Trophoblast cell (in vitro differentiated cells and primary cell): ENCODE measurements around the gene LPAR1.

Experiments used
- DNase-seq, 2 donors: peaks; one replicate each; pipeline ENCODE4 v3.0.0-alpha.2; 2016
- H2AFZ ChIP-seq: 2 replicates; pipeline ENCODE4 v1.6.1; 2013; ENCODE audit warnings: low read length, moderate library complexity, mild to moderate bottlenecking; ENCODE audit not compliant: insufficient read depth, poor library complexity
- H2AK5ac ChIP-seq: 2 replicates; pipeline ENCODE4 v1.6.1; 2013; ENCODE audit warnings: mild to moderate bottlenecking, low read length
- H2BK120ac ChIP-seq: 2 replicates; pipeline ENCODE4 v1.6.1; 2013; ENCODE audit warnings: low read length, mild to moderate bottlenecking, moderate library complexity; ENCODE audit not compliant: insufficient read depth, poor library complexity
- H2BK12ac ChIP-seq: 2 replicates; pipeline ENCODE4 v1.6.1; 2013; ENCODE audit warnings: mild to moderate bottlenecking, low read length, moderate library complexity
- H2BK5ac ChIP-seq: 2 replicates; pipeline ENCODE4 v1.6.1; 2013; ENCODE audit warnings: low read length, low read depth, moderate library complexity, mild to moderate bottlenecking; ENCODE audit not compliant: poor library complexity
- H3K14ac ChIP-seq: 2 replicates; pipeline ENCODE4 v1.6.1; 2013; ENCODE audit warnings: mild to moderate bottlenecking, low read length
- H3K18ac ChIP-seq: 2 replicates; pipeline ENCODE4 v1.6.1; 2013; ENCODE audit warnings: mild to moderate bottlenecking, low read length
- H3K23ac ChIP-seq: 2 replicates; pipeline ENCODE4 v1.6.1; 2013; ENCODE audit warnings: low read length
- H3K27ac ChIP-seq: 2 replicates; pipeline ENCODE4 v1.5.1; 2013; ENCODE audit warnings: low read depth, mild to moderate bottlenecking, inconsistent platforms, low read length, moderate library complexity
- H3K27me3 ChIP-seq: 2 replicates; pipeline ENCODE4 v1.6.1; 2013; ENCODE audit warnings: inconsistent platforms, mild to moderate bottlenecking, low read length, moderate library complexity; ENCODE audit not compliant: insufficient read depth
- H3K36me3 ChIP-seq, 2 experiments: 1 replicate in 1 of 2; 2 replicates in 1 of 2; pipeline ENCODE4 v1.6.1; 2013; ENCODE audit warnings: low read length in 2 of 2, mild to moderate bottlenecking in 2 of 2, moderate library complexity in 1 of 2; ENCODE audit not compliant: insufficient read depth in 2 of 2, control insufficient read depth in 1 of 2
- H3K4ac ChIP-seq: 2 replicates; pipeline ENCODE4 v1.6.1; 2013; ENCODE audit warnings: low read depth, mild to moderate bottlenecking, low read length, moderate library complexity
- H3K4me1 ChIP-seq, 2 experiments: 1 replicate in 1 of 2; 2 replicates in 1 of 2; pipeline ENCODE4 v1.6.1; 2013; ENCODE audit warnings: low read length in 2 of 2, mild to moderate bottlenecking in 2 of 2, moderate library complexity in 1 of 2; ENCODE audit not compliant: insufficient read depth in 2 of 2, control insufficient read depth in 1 of 2
- H3K4me2 ChIP-seq: 2 replicates; pipeline ENCODE4 v1.6.1; 2013; ENCODE audit warnings: inconsistent platforms, mild to moderate bottlenecking, low read length, moderate library complexity
- H3K4me3 ChIP-seq: 2 replicates; pipeline ENCODE4 v1.5.1; 2013; ENCODE audit warnings: mild to moderate bottlenecking, low read depth, low read length, inconsistent platforms
- H3K79me1 ChIP-seq: one replicate; pipeline ENCODE4 v1.6.1; 2013; ENCODE audit warnings: low read length
- H3K79me2 ChIP-seq: 2 replicates; pipeline ENCODE4 v1.6.1; 2013; ENCODE audit warnings: low read length, mild to moderate bottlenecking; ENCODE audit not compliant: control insufficient read depth, insufficient read depth, poor library complexity
- H3K9ac ChIP-seq: 2 replicates; pipeline ENCODE4 v1.6.1; 2013; ENCODE audit warnings: mild to moderate bottlenecking, low read length
- H3K9me3 ChIP-seq: 2 replicates; pipeline ENCODE4 v1.6.1; 2013; ENCODE audit warnings: low read depth, mild to moderate bottlenecking, control low read depth, inconsistent platforms, low read length; ENCODE audit not compliant: insufficient read depth
- H4K12ac ChIP-seq: 2 replicates; pipeline ENCODE4 v1.6.1; 2013; ENCODE audit warnings: low read depth, mild to moderate bottlenecking, low read length, moderate library complexity
- H4K8ac ChIP-seq: 2 replicates; pipeline ENCODE4 v1.6.1; 2013; ENCODE audit warnings: low read depth, mild to moderate bottlenecking, low read length, moderate library complexity
- H4K91ac ChIP-seq: one replicate; pipeline ENCODE4 v1.6.1; 2013; ENCODE audit warnings: low read depth, mild to moderate bottlenecking, low read length, moderate library complexity
- WGBS: extraction: QIAGEN DNeasy Blood & Tissue Kit; methylation state at CpG from one replicate; pipeline ENCODE4 v1.1.7; 2013; ENCODE audit warnings: missing lambda C conversion rate; ENCODE audit not compliant: insufficient read length, insufficient coverage; ENCODE audit errors: extremely low coverage; 5-methylcytosine and 5-hydroxymethylcytosine counted together

Gene LPAR1

DNA sequence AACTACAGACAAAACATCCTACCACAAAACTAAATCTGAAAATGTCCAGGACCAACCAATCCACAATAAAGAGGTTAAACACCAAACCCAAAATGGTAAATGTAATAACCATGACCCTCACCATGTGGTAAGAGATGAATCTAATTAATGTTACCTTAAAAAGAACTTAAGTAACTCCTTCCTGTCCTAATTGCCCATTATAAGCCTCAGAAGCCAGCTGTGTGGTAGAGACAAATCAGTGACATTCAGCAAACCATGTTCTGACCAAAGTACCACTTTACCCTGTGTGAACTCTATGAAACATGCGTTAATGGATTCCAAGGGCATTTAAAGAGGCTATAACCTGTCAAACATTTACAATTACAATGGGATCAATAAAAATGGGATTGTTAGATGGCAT, 25.0 kb downstream of the LPAR1 start:
- Histone ChIP-seq H3K4me2 (no peak overlapping the region), H2BK12ac (no peak overlapping the region), H3K79me2 (no peaks in the 10 kb centered on the region), H3K27me3 (no peaks in the 10 kb centered on the region), H2AFZ (no peak overlapping the region), H4K91ac (no peak overlapping the region), H3K14ac (no peak overlapping the region), H3K9ac (no peak overlapping the region), H2BK5ac (no peak overlapping the region), H2BK120ac (no peak overlapping the region), H4K8ac (no peak overlapping the region), H3K79me1 (no peaks in the 10 kb centered on the region), H4K12ac (no peak overlapping the region), H3K18ac (no peak overlapping the region), H3K36me3 (no peaks in the 10 kb centered on the region), H3K4ac (no peak overlapping the region), H3K9me3 (no peaks in the 10 kb centered on the region), H3K23ac (no peak overlapping the region), H3K4me3 (no peak overlapping the region), H3K27ac (no peak overlapping the region), H3K4me1 (peaks cover 0 to 2% of the 10 kb centered on the region in 2 experiments), H2AK5ac (no peak overlapping the region)
- no CpG with 5 or more reads among the region's 1 CpG for WGBS
- DNase-seq = no peak

DNA sequence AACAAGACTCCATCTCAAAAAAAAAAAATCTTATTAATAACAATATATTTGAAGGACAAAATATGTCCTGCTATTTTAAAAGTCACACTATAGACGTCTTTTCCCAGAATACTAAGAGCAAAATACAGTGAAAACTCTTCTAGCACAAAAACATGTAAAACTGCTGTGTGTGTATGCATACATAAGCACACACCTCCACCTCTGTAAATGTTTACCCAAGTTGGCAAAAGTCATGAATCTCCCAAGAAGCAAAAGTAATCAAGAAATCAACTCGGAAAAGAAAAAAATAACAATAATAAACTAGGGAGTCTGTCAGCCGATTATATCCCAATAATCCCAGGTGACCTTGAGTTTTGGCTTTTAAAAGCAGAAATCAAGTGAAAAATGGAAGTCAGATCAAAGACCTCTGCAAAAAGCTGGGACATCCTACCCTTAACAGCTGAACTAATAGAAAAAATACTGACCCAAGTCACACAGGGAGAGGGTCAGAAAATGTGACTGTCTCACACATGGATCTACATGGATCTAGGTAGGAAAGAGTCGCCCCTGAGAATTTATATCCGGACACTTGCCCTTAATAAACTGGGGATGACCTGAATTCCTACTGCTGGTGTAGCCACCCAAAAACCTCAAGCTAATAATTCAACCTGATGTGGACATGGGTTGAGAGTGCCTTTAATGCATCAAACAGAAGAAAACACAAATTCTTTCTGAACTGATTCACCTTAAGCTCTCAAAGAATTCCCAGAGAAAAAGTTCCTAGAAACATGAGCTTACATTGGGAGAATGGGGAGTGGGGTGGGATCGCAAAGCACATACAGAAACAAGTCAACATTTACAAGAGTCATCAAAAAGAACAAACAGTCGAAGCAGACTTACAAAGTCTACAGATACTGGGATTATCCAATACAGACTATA, 29.9 kb downstream of the LPAR1 start:
- Histone ChIP-seq H4K91ac (no peak overlapping the region), H3K27me3 (no peaks in the 10 kb centered on the region)

DNA sequence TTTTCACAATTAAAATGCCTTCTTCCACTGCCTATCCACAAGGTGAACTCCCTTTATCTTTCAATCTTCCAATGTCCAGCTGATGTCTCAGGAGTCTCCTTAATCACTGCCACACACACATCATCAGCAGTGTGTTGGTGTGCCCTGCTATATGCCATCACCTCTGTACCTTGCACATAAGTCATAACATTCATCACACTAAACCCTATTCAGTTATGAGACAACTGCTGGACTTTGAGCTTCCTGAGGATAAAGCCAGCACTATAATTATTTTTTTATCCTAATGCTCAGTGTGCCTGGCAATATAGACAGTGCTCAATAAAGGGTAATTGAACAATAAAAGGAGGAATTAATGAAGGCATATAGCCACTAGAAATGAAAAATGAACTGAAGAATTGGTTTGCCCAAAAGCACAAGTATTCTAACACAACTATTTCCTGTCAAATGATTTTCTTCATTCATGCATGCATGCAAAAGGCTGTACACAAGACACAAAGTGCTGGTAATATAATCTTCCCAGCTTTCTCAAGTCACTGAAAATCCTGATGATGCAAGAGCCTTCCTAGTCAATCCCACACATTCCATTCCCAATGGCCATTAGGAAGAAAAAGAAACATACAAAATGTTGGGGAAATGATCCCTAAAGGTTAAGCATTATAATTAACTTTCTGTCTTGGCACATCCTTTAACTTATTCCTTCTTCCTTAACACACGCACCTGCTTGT, 32.4 kb downstream of the LPAR1 start:
- no peaks in the 10 kb centered on the region for H3K79me2 ChIP-seq

More for the DNA sequence above, 29.9 kb downstream of the LPAR1 start:
- Histone ChIP-seq H3K23ac (no peak overlapping the region), H2BK12ac (no peak overlapping the region), H3K4ac (no peak overlapping the region), H3K14ac (no peak overlapping the region), H3K9ac (no peak overlapping the region), H4K12ac (no peak overlapping the region), H2AFZ (no peak overlapping the region), H3K4me3 (no peak overlapping the region), H3K36me3 (no peaks in the 10 kb centered on the region), H3K27ac (no peak overlapping the region), H3K79me2 (no peaks in the 10 kb centered on the region), H3K4me1 (peaks cover 0 to 2% of the 10 kb centered on the region in 2 experiments), H2BK5ac (no peak overlapping the region), H3K18ac (no peak overlapping the region), H3K79me1 (no peaks in the 10 kb centered on the region), H4K8ac (no peak overlapping the region), H2BK120ac (no peak overlapping the region), H3K9me3 (no peaks in the 10 kb centered on the region), H2AK5ac (no peak overlapping the region), H3K4me2 (no peak overlapping the region)
- WGBS = no CpG with 5 or more reads among the region's 7 CpGs
- no peak for DNase-seq

DNA sequence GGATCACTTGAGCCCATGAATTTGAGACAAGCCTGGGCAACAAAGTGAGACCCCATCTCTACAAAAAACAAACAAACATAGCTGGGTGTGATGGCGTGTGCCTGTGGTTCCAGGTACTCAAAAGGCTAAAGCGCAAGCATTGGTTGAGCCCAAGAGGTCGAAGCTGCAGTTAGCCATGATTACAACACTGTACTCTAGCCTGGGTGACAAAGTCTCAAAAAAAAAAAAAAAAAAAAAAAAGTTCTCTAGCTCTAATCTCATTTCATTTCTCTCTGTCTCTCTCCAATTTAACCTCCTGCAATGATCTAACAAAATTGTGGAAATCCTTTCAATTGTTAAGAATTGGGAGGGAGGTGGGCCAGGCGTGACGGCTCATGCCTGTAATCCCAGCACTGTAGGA, 33.3 kb downstream of the LPAR1 start:
- Histone ChIP-seq H3K4me1 (peaks cover 0 to 2% of the 10 kb centered on the region in 2 experiments), H4K12ac (no peak overlapping the region), H3K36me3 (no peaks in the 10 kb centered on the region), H3K9ac (no peak overlapping the region), H3K14ac (no peak overlapping the region), H3K18ac (no peak overlapping the region), H3K27ac (no peak overlapping the region), H2AK5ac (no peak overlapping the region), H3K9me3 (no peaks in the 10 kb centered on the region), H4K91ac (no peak overlapping the region), H3K79me2 (no peaks in the 10 kb centered on the region), H2BK12ac (no peak overlapping the region), H2BK5ac (no peak overlapping the region), H3K27me3 (no peaks in the 10 kb centered on the region), H2BK120ac (no peak overlapping the region), H3K79me1 (no peaks in the 10 kb centered on the region), H4K8ac (no peak overlapping the region), H3K4me2 (no peak overlapping the region), H3K4ac (no peak overlapping the region), H2AFZ (no peak overlapping the region), H3K4me3 (no peak overlapping the region), H3K23ac (no peak overlapping the region)
- no peak for DNase-seq
- no CpG with 5 or more reads among the region's 5 CpGs for WGBS

More for the DNA sequence above, 32.4 kb downstream of the LPAR1 start:
- DNase-seq = no peak
- no peak overlapping the region for H3K27ac ChIP-seq
- H2AK5ac ChIP-seq = no peak overlapping the region
- no peaks in the 10 kb centered on the region for H3K79me1 ChIP-seq
- H2BK5ac ChIP-seq = no peak overlapping the region
- no peak overlapping the region for H3K9ac ChIP-seq
- H3K4ac ChIP-seq = no peak overlapping the region
- no peaks in the 10 kb centered on the region for H3K9me3 ChIP-seq
- no peak overlapping the region for H4K91ac ChIP-seq
- no peak overlapping the region for H4K12ac ChIP-seq
- WGBS = no CpG with 5 or more reads among the region's 1 CpG
- H3K18ac ChIP-seq = no peak overlapping the region
- H3K4me1 ChIP-seq = peaks cover 0 to 2% of the 10 kb centered on the region in 2 experiments
- H3K4me2 ChIP-seq = no peak overlapping the region
- H3K14ac ChIP-seq = no peak overlapping the region
- no peak overlapping the region for H4K8ac ChIP-seq
- H2BK12ac ChIP-seq = no peak overlapping the region
- H3K27me3 ChIP-seq = no peaks in the 10 kb centered on the region
- no peak overlapping the region for H3K23ac ChIP-seq
- no peaks in the 10 kb centered on the region for H3K36me3 ChIP-seq
- no peak overlapping the region for H2AFZ ChIP-seq
- H3K4me3 ChIP-seq = no peak overlapping the region
- no peak overlapping the region for H2BK120ac ChIP-seq
